HG03432 (cell line): ENCODE results near the gene TNNT3.

Experiments
- ATAC-seq: cut with Tn5 transposase; IDR thresholded peaks from one replicate; pipeline ENCODE4 v1.9.1; 2021; ENCODE audit warnings: mild to moderate bottlenecking, moderate library complexity; ENCODE audit not compliant: unreplicated experiment

Gene TNNT3

GRCh38 chr11:1893581-1894359 is 25.7 kb upstream of the TNNT3 start:
- ATAC-seq = no peak

DNA sequence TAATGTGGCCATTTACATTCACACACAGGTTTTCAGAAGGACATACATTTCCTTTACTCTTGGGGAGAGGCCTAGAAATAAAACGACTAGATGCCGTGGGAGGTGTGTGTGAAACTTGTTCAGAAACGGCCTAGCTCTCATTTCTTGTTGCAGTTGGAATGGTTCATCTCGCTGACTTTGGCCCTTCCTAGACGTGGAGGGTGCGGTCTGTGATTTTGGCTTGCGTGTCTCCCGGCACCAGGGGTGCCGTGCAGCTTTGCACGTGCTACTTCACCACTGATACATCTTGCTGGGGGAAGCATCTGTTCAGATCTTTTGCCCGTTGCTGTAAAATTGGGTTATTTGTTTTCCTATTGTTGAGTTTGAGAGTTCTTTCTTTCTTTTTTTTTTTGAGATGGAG is 24.7 kb upstream of the TNNT3 start:
- ATAC-seq = no peak

DNA sequence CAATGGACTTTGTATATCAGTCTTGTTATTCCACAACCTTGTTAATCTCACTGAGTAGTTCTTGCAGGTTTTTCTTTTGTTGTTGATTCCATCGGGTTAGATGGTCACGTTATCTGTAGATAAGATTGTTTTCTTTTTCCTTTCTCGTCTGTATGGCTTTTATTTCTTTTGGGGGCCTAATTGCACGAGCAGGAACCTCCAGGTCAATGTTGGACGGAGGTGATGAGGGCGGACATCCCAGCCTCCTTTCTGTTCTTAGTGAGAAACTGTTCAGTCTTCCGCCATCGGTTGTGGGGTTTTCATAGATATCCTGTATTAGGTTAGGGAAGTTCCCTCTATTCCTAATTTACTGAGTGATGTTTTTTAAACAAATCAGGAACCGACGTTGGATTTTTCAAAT is 23.0 kb upstream of the TNNT3 start:
- ATAC-seq = no peak

DNA sequence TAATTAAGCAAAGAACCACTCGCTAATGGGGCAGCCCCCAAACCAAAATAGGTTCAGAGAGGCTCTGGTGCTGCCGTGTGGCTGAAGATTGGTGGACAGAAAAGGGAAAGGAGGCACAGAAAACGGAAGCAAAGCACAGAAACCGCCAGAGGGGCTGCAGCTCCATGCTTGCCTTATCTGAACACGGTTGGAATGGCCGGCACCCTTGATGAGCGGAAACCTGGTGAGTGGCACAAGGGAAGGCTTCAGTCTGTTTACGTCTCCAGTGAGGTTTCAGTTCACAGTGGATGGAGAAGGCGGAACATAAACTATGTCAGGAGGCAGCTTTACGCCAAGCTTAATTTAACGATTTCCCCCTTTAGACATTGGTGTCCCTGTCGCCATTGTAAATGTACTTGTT is 22.6 kb upstream of the TNNT3 start:
- ATAC-seq = no peak

GRCh38 chr11:1899090-1899489 is 20.4 kb upstream of the TNNT3 start:
- ATAC-seq = no peak

DNA sequence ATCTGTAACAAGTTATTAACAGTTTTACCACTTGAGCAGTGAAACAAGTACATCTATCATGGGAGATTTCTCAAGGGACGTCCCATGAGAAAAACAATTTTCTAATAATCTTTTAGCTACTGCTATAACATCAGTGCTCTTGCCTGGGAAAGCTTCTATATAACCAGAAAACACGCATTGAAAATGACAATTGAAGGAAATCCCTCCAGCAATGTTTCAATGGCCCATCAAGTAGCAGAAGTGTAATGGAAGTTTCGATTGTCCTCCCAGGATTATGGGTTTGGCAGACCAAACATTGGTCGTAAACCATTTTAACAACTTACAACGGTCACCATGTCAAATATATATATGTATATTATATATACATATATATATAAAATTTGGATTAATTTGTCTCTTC is 19.8 kb upstream of the TNNT3 start:
- no peak for ATAC-seq

GRCh38 chr11:1906181-1906580 is 13.3 kb upstream of the TNNT3 start:
- ATAC-seq = no peak

GRCh38 chr11:1906611-1907423 is 12.7 kb upstream of the TNNT3 start:
- ATAC-seq = no peak

GRCh38 chr11:1908618-1909017 is 10.9 kb upstream of the TNNT3 start:
- ATAC-seq = no peak

GRCh38 chr11:1909524-1909923 is 10.0 kb upstream of the TNNT3 start:
- ATAC-seq = no peak

DNA sequence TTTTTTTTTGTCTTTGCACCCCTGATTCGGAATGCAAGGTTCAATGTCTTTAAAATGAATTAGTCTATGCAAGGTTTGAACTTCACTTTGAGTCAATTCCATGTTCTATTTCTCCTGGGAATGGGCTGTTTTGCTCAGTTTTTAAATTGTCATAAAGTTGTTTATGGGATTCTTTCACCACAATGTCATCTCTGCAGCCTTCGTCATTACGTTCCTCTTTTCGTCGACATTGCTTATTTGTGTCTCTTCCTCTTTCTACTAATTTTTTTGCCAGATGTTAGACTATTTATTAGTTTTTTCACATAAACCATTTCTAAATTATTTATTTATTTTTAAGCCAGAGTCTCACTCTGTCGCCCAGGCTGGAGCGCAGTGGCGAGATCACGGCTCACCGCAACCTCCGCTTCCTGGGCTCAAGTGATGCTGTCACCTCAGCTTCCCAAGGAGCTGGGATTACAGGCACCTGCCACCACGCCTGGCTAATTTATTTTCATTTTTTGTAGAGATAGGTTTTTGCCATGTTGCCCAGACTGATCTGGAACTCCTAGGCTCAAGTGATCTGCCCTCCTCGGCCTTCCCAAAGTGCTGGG is 7.1 kb upstream of the TNNT3 start:
- ATAC-seq = no peak

GRCh38 chr11:1913271-1914060 is 6.0 kb upstream of the TNNT3 start:
- ATAC-seq = no peak

- ATAC-seq = no peak
These were observed 3.7 kb upstream of the TNNT3 start for GRCh38 chr11:1915795-1916131.

GRCh38 chr11:1916132-1916985 is 3.1 kb upstream of the TNNT3 start:
- ATAC-seq = peak; percentile 57

DNA sequence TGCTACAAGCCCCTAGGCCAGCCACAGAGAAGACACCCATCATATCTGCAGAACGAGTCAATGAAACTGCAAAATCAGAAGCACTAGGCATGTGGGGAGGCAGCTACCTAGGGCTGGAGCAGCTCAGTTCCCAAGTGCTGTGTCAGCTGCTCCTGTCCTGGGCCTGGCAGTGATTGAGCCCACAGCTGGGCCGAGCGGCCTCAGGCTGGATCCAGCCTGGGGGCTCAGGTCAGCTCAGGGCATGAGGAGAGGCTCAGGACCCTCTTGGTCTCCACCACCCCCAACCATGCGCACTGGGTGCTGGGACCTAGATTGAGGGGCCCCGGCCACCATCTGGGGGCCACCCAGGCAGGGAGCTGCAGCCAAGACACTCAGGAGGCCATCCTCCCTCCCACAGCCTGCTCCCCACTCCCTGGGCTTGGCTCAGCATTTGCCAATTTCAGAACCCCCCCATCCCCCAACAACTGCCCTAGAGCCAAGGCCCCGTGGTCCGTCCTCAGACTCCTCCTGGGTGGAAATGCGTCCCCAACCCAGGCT is 2.4 kb upstream of the TNNT3 start:
- no peak for ATAC-seq

GRCh38 chr11:1917523-1918435 is 1.7 kb upstream of the TNNT3 start:
- ATAC-seq = no peak

GRCh38 chr11:1918436-1919315 is 827 bp upstream of the TNNT3 start:
- no peak for ATAC-seq
